ENCODE results near the gene IGF2BP2.

GRCh38 chr3:185746470-185746869 lies 78.4 kb downstream of the IGF2BP2 start:
- TF ChIP-seq CTCF (conservative IDR thresholded peaks at IDR 0.05; ENCODE audit: low read depth, low read length) (no peak), RAD21 (IDR thresholded peaks at IDR 0.05; ENCODE audit: low read length) (no peak), POLR2A (IDR thresholded peaks at IDR 0.05; ENCODE audit: low read depth, low read length) (no peak), ELK1 (IDR thresholded peaks at IDR 0.05; ENCODE audit: borderline replicate concordance, low read depth, low read length) (no peak), CHD1 (IDR thresholded peaks at IDR 0.05; ENCODE audit: low read depth, low read length) (no peak), CEBPB (IDR thresholded peaks at IDR 0.05; ENCODE audit: low read depth, low read length) (no peak), MXI1 (IDR thresholded peaks at IDR 0.05; ENCODE audit: borderline replicate concordance, low read depth, low read length) (no peak), MAFK (IDR thresholded peaks at IDR 0.05; ENCODE audit: low read depth, low read length) (no peak), MAZ (IDR thresholded peaks at IDR 0.05; ENCODE audit: borderline replicate concordance, low read depth, low read length) (no peak), USF2 (IDR thresholded peaks at IDR 0.05; ENCODE audit: low read depth, low read length) (no peak), RFX5 (IDR thresholded peaks at IDR 0.05; ENCODE audit: low read depth, low read length) (no peak), SMC3 (IDR thresholded peaks at IDR 0.05; ENCODE audit: low read depth, low read length) (no peak)
